IPS DF 6.9 (cell line): ENCODE data around the gene BTBD6.

Source experiments
- DNase-seq: peaks from one replicate; pipeline ENCODE4 v3.0.0-alpha.2; 2013; ENCODE audit warnings: low read depth, low spot score
- H3K27ac ChIP-seq: one replicate; pipeline ENCODE4 v1.5.1; 2013; ENCODE audit warnings: low read length, control low read depth
- H3K27me3 ChIP-seq: 2 replicates; pipeline ENCODE4 v1.6.1; 2013; ENCODE audit warnings: mild to moderate bottlenecking, low read length; ENCODE audit not compliant: control insufficient read depth, insufficient read depth
- H3K36me3 ChIP-seq: 2 replicates; pipeline ENCODE4 v1.6.1; 2013; ENCODE audit warnings: low read length; ENCODE audit not compliant: control insufficient read depth, insufficient read depth
- H3K4me1 ChIP-seq: 2 replicates; pipeline ENCODE4 v1.6.1; 2013; ENCODE audit warnings: low read length; ENCODE audit not compliant: control insufficient read depth, insufficient read depth
- H3K4me3 ChIP-seq: 2 replicates; pipeline ENCODE4 v1.5.1; 2013; ENCODE audit warnings: mild to moderate bottlenecking, low read length
- H3K9me3 ChIP-seq: 2 replicates; pipeline ENCODE4 v1.6.1; 2013; ENCODE audit warnings: low read length, inconsistent platforms; ENCODE audit not compliant: control insufficient read depth, insufficient read depth
- WGBS: extraction: QIAGEN DNeasy Blood & Tissue Kit; methylation state at CpG from one replicate; pipeline ENCODE4 v1.1.7; 2013; ENCODE audit warnings: mixed read lengths, missing lambda C conversion rate; ENCODE audit not compliant: insufficient read length, insufficient coverage; 5-methylcytosine and 5-hydroxymethylcytosine counted together

Gene BTBD6

GRCh38 chr14:105218611-105219010 lies 29.7 kb upstream of the BTBD6 start:
- Histone ChIP-seq H3K27me3 (no peaks in the 10 kb centered on the region), H3K27ac (no peak overlapping the region), H3K4me3 (no peak overlapping the region), H3K36me3 (peaks cover 5% of the 10 kb centered on the region; the same call in 1 of the 2 replicates), H3K9me3 (no peaks in the 10 kb centered on the region), H3K4me1 (no peaks in the 10 kb centered on the region)
- no CpG with 5 or more reads among the region's 19 CpGs for WGBS
- no peak for DNase-seq

- no peaks in the 10 kb centered on the region for H3K4me1 ChIP-seq
- no peak for DNase-seq
- WGBS: no CpG with 5 or more reads among the region's 29 CpGs
- peaks cover 5% of the 10 kb centered on the region; the same call in 1 of the 2 replicates for H3K36me3 ChIP-seq
- no peaks in the 10 kb centered on the region for H3K27me3 ChIP-seq
- no peaks in the 10 kb centered on the region for H3K9me3 ChIP-seq
- no peak overlapping the region for H3K27ac ChIP-seq
- no peak overlapping the region for H3K4me3 ChIP-seq
These were observed 29.2 kb upstream of the BTBD6 start for GRCh38 chr14:105219043-105219612.

GRCh38 chr14:105219753-105220152 lies 28.6 kb upstream of the BTBD6 start:
- no peaks in the 10 kb centered on the region for H3K4me1 ChIP-seq
- no peaks in the 10 kb centered on the region for H3K9me3 ChIP-seq
- no peak overlapping the region for H3K27ac ChIP-seq
- H3K27me3 ChIP-seq: no peaks in the 10 kb centered on the region
- peaks cover 5% of the 10 kb centered on the region; the same call in 1 of the 2 replicates for H3K36me3 ChIP-seq
- no CpG with 5 or more reads among the region's 17 CpGs for WGBS
- no peak overlapping the region for H3K4me3 ChIP-seq
- DNase-seq: no peak

- no peak overlapping the region for H3K4me3 ChIP-seq
- H3K36me3 ChIP-seq: peaks cover 5% of the 10 kb centered on the region; the same call in 1 of the 2 replicates
- no peaks in the 10 kb centered on the region for H3K4me1 ChIP-seq
- WGBS: no CpG with 5 or more reads among the region's 29 CpGs
- no peak for DNase-seq
- H3K27ac ChIP-seq: no peak overlapping the region
- H3K27me3 ChIP-seq: no peaks in the 10 kb centered on the region
- H3K9me3 ChIP-seq: no peaks in the 10 kb centered on the region
These were observed 27.4 kb upstream of the BTBD6 start for GRCh38 chr14:105220699-105221597.

GRCh38 chr14:105221598-105222178 lies 26.6 kb upstream of the BTBD6 start:
- H3K36me3 ChIP-seq: peaks cover 11% of the 10 kb centered on the region
- H3K4me1 ChIP-seq: no peaks in the 10 kb centered on the region; the same call in 1 of the 2 replicates

GRCh38 chr14:105223260-105223659 lies 25.1 kb upstream of the BTBD6 start:
- Histone ChIP-seq H3K36me3 (peaks cover 12% of the 10 kb centered on the region), H3K4me3 (no peak overlapping the region), H3K27ac (no peak overlapping the region), H3K4me1 (no peaks in the 10 kb centered on the region; the same call in 1 of the 2 replicates), H3K9me3 (no peaks in the 10 kb centered on the region), H3K27me3 (no peaks in the 10 kb centered on the region)
- WGBS: no CpG with 5 or more reads among the region's 16 CpGs
- DNase-seq: no peak

More at GRCh38 chr14:105221598-105222178, 26.6 kb upstream of the BTBD6 start:
- no peak overlapping the region for H3K4me3 ChIP-seq
- H3K27ac ChIP-seq: no peak overlapping the region
- no peaks in the 10 kb centered on the region for H3K27me3 ChIP-seq
- no CpG with 5 or more reads among the region's 27 CpGs for WGBS
- DNase-seq: no peak
- H3K9me3 ChIP-seq: no peaks in the 10 kb centered on the region

- Histone ChIP-seq H3K27me3 (no peaks in the 10 kb centered on the region), H3K36me3 (peaks cover 9% of the 10 kb centered on the region), H3K27ac (no peak overlapping the region), H3K9me3 (no peaks in the 10 kb centered on the region), H3K4me3 (no peak overlapping the region), H3K4me1 (no peaks in the 10 kb centered on the region; the same call in 1 of the 2 replicates)
- no CpG with 5 or more reads among the region's 15 CpGs for WGBS
- DNase-seq: no peak
These were observed 24.4 kb upstream of the BTBD6 start for GRCh38 chr14:105223770-105224544.

- WGBS: no CpG with 5 or more reads among the region's 11 CpGs
- H3K36me3 ChIP-seq: peaks cover 9% of the 10 kb centered on the region
- no peak overlapping the region for H3K4me3 ChIP-seq
- DNase-seq: no peak
- no peaks in the 10 kb centered on the region for H3K9me3 ChIP-seq
- H3K27ac ChIP-seq: no peak overlapping the region
- no peaks in the 10 kb centered on the region; the same call in 1 of the 2 replicates for H3K4me1 ChIP-seq
- no peaks in the 10 kb centered on the region for H3K27me3 ChIP-seq
These were observed 23.3 kb upstream of the BTBD6 start for GRCh38 chr14:105224845-105225570.

- Histone ChIP-seq H3K9me3 (no peaks in the 10 kb centered on the region), H3K27me3 (no peaks in the 10 kb centered on the region), H3K36me3 (peaks cover 9% of the 10 kb centered on the region), H3K27ac (no peak overlapping the region), H3K4me1 (no peaks in the 10 kb centered on the region; the same call in 1 of the 2 replicates), H3K4me3 (no peak overlapping the region)
- no peak for DNase-seq
- WGBS: no CpG with 5 or more reads among the region's 10 CpGs
These were observed 22.1 kb upstream of the BTBD6 start for GRCh38 chr14:105226198-105226597.
